Type B pancreatic cell (in vitro differentiated cells): Measurements from ENCODE around the gene TSHZ2. TPM values are rescaled to one million over a fixed set of nuclear protein-coding genes. Genes with fewer than 3 reads are reported as not detected.

Experiments used
- DNase-seq: peaks from one replicate; pipeline ENCODE4 v3.0.0; 2021; ENCODE audit warnings: mixed read lengths; ENCODE audit not compliant: unreplicated experiment; ENCODE audit errors: extremely low spot score
- H3K27ac Mint-ChIP-seq: 2 replicates; pipeline ENCODE4 v1.8.0; 2021; ENCODE audit warnings: mild to moderate bottlenecking, mixed read lengths
- H3K27me3 Mint-ChIP-seq: 2 replicates; pipeline ENCODE4 v1.8.0; 2021; ENCODE audit warnings: mixed read lengths
- H3K36me3 Mint-ChIP-seq: 2 replicates; pipeline ENCODE4 v1.8.0; 2021; ENCODE audit warnings: mixed read lengths
- H3K4me1 Mint-ChIP-seq: one replicate; pipeline ENCODE4 v1.8.0; 2021; ENCODE audit warnings: mixed read lengths; ENCODE audit not compliant: unreplicated experiment
- H3K4me3 Mint-ChIP-seq: 2 replicates; pipeline ENCODE4 v1.8.0; 2021; ENCODE audit warnings: mild to moderate bottlenecking, mixed read lengths
- H3K9me3 Mint-ChIP-seq: 2 replicates; pipeline ENCODE4 v1.8.0; 2021; ENCODE audit warnings: mixed read lengths
- CTCF ChIP-seq: fragments of 200-600 bp; sonication (generic); conservative IDR thresholded peaks from 2 replicates; pipeline ENCODE4 v1.5.0; 2021; ENCODE audit warnings: antibody characterized with exemption, mild to moderate bottlenecking
- total RNA-seq: library from RNA; stranded (reverse); gene quantifications from 2 replicates; pipeline ENCODE4 v1.2.1, GENCODE V29; 2021; ENCODE audit warnings: low replicate concordance

The TSHZ2 gene
- total RNA-seq, 1 donor from 2014 or later, result 45.5 TPM

- TF ChIP-seq CTCF, result no peak
- no peak for DNase-seq
- Mint-ChIP-seq H3K4me3 (no peak overlapping the region), H3K4me1 (peaks cover 9% of the 10 kb centered on the region), H3K9me3 (peaks cover 10% of the 10 kb centered on the region), H3K27ac (no peak overlapping the region), H3K36me3 (peaks cover 18% of the 10 kb centered on the region), H3K27me3 (no peaks in the 10 kb centered on the region)
These were observed 377.6 kb downstream of the TSHZ2 start for GRCh38 chr20:53349730-53350129.

- H3K4me1 Mint-ChIP-seq, result peaks cover 4% of the 10 kb centered on the region
- no peak overlapping the region for H3K4me3 Mint-ChIP-seq
- no peaks in the 10 kb centered on the region for H3K27me3 Mint-ChIP-seq
- no peak for DNase-seq
- H3K36me3 Mint-ChIP-seq, result peaks cover 5% of the 10 kb centered on the region
- TF ChIP-seq CTCF, result no peak
- H3K9me3 Mint-ChIP-seq, result peaks cover 6% of the 10 kb centered on the region
- no peak overlapping the region for H3K27ac Mint-ChIP-seq
These were observed 380.7 kb downstream of the TSHZ2 start for GRCh38 chr20:53352727-53353440.

- Mint-ChIP-seq H3K4me1 (peaks cover 4% of the 10 kb centered on the region), H3K27me3 (no peaks in the 10 kb centered on the region), H3K27ac (no peak overlapping the region), H3K9me3 (peaks cover 7% of the 10 kb centered on the region), H3K36me3 (peaks cover 3% of the 10 kb centered on the region), H3K4me3 (no peak overlapping the region)
- no peak for DNase-seq
- no peak for TF ChIP-seq CTCF
These were observed 382.2 kb downstream of the TSHZ2 start for GRCh38 chr20:53354314-53354713.

GRCh38 chr20:53355790-53356189, 383.6 kb downstream of the TSHZ2 start:
- no peak for DNase-seq
- H3K4me3 Mint-ChIP-seq, result no peak overlapping the region
- no peak for TF ChIP-seq CTCF
- no peak overlapping the region for H3K27ac Mint-ChIP-seq
- H3K27me3 Mint-ChIP-seq, result no peaks in the 10 kb centered on the region
- peaks cover 10% of the 10 kb centered on the region for H3K9me3 Mint-ChIP-seq
- peaks cover under 1% of the 10 kb centered on the region for H3K4me1 Mint-ChIP-seq
- no peaks in the 10 kb centered on the region for H3K36me3 Mint-ChIP-seq

- Mint-ChIP-seq H3K9me3 (peaks cover 16% of the 10 kb centered on the region), H3K4me1 (peaks cover 9% of the 10 kb centered on the region), H3K4me3 (no peak overlapping the region), H3K27ac (no peak overlapping the region), H3K27me3 (no peaks in the 10 kb centered on the region), H3K36me3 (peaks cover 4% of the 10 kb centered on the region)
- no peak for TF ChIP-seq CTCF
- no peak for DNase-seq
These were observed 387.3 kb downstream of the TSHZ2 start for GRCh38 chr20:53359425-53359824.

GRCh38 chr20:53360852-53361251, 388.7 kb downstream of the TSHZ2 start:
- peaks cover 16% of the 10 kb centered on the region for H3K4me1 Mint-ChIP-seq
- no peaks in the 10 kb centered on the region for H3K27me3 Mint-ChIP-seq
- H3K27ac Mint-ChIP-seq, result no peak overlapping the region
- peaks cover 4% of the 10 kb centered on the region for H3K36me3 Mint-ChIP-seq
- DNase-seq, result no peak
- TF ChIP-seq CTCF, result no peak
- no peak overlapping the region for H3K4me3 Mint-ChIP-seq
- peaks cover 11% of the 10 kb centered on the region for H3K9me3 Mint-ChIP-seq
